Gastroesophageal sphincter (tissue), 4 donors: ENCODE measurements around the gene ASB1. TPM values are rescaled to one million over a fixed set of nuclear protein-coding genes. Genes with fewer than 3 reads are reported as not detected.

ENCODE experiments used
- ATAC-seq: fragments of 150-250 bp; one replicate; pipeline ENCODE4 v1.9.1; 2016; ENCODE audit warnings: mild to moderate bottlenecking, moderate library complexity
- H3K27ac ChIP-seq, 4 donors: fragments of 200-600 bp; sonication (generic) in 3 of 4; 1 replicate in 3 of 4; 2 replicates in 1 of 4; pipeline ENCODE4 v1.5.1; 2016 to 2019
- H3K27me3 ChIP-seq: fragments of 200-600 bp; sonication (generic); one replicate; pipeline ENCODE4 v1.5.1; 2019
- H3K36me3 ChIP-seq, 2 donors: fragments of 200-600 bp; sonication (generic); one replicate each; pipeline ENCODE4 v1.5.1; 2019; ENCODE audit warnings: control low read depth in 1 of 2
- H3K4me1 ChIP-seq, 3 donors: fragments of 200-600 bp; sonication (generic); 1 replicate in 2 of 3; 2 replicates in 1 of 3; pipeline ENCODE4 v1.5.1; 2016 to 2019; ENCODE audit warnings: control low read depth in 2 of 3
- H3K4me3 ChIP-seq, 2 donors: fragments of 200-600 bp; sonication (generic); one replicate each; pipeline ENCODE4 v1.5.1; 2019; ENCODE audit warnings: mild to moderate bottlenecking in 1 of 2, moderate library complexity in 1 of 2
- H3K9me3 ChIP-seq, 3 donors: fragments of 200-600 bp; sonication (generic); one replicate each; pipeline ENCODE4 v1.5.1; 2017 to 2019; ENCODE audit warnings: control low read depth in 2 of 3
- EP300 ChIP-seq: sonication (generic); formaldehyde crosslinking; IDR thresholded peaks from one replicate; pipeline ENCODE4 v1.6.1; 2017; ENCODE audit warnings: antibody characterized with exemption, mild to moderate bottlenecking
- POLR2A ChIP-seq, 2 donors: fragments of 450-650 bp; IDR thresholded peaks; one replicate each; pipeline ENCODE4 v1.6.1; 2017; ENCODE audit warnings: antibody characterized with exemption in 2 of 2, mild to moderate bottlenecking in 2 of 2, moderate library complexity in 1 of 2
- POLR2AphosphoS5 ChIP-seq: sonication (generic); formaldehyde crosslinking; IDR thresholded peaks from one replicate; pipeline ENCODE4 v1.6.1; 2017; ENCODE audit warnings: antibody characterized with exemption
- WGBS, 2 donors: methylation state at CpG; one replicate each; pipeline ENCODE4 v1.1.5; 2018; ENCODE audit warnings: low coverage in 1 of 2; 5-methylcytosine and 5-hydroxymethylcytosine counted together
- total RNA-seq, 4 donors: library from RNA; depleted of rRNA; stranded (reverse); fragments of >200 nt; gene quantifications; one replicate each; pipeline ENCODE4 v1.1.0, GENCODE V29; 2016
- TF ChIP-seq, protein P1 (sequence below), 4 experiments: fragments of 200-600 bp in 2 of 4; fragments of 450-650 bp in 2 of 4; sonication (generic) in 1 of 4; IDR thresholded peaks; one replicate each; pipeline ENCODE4 v1.5.1; 2017 to 2019; ENCODE audit warnings: antibody characterized with exemption in 4 of 4, mild to moderate bottlenecking in 2 of 4, moderate library complexity in 2 of 4

ASB1 gene
- 10 to 100 TPM; 27.9 to 39.3 (median 35.9) TPM for total RNA-seq

DNA sequence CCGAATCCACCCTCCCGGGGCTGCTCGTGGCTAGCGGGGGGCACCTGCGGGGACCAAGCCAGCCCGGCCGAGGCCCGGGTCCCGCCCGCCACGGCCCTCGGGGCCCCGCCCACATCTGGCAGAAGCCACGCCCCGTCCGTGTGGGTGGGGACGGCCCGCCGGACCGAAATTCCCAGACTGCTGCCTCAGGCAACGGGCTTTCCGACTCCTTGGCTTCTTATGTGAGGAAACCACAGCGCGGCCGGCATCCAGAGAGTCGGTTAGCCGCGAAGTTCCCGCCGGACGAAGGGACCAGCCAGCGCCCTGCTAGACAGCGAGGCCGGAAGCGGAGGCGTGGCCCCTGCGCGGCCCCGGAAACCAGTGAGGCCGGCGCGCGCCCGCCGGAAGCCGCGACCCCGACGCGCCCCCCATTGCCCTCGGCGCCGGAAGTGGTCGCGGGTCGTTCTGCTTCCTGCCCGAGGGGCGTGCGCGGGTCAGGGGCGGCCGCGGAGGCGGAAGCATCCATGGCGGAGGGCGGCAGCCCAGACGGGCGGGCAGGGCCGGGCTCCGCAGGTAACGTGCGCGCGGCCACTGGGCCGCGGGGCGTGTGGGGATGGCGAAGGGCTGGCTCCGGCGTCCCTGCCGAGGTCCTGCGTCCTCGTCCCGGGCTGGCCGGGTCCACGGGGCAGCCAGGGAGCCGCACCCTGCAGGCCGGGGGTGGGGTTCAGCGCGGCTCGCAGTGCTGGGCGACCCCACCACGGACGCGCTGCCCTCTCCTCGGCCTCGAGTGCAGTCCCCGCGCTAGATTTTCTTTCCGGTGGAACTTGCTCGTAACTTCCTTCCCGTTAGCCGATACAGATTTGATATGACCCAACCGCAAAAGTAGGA lies at the start of gene ASB1:
ASB1 (plus strand) TSS at position 360 of the 867 bp plus-strand sequence; CDS start at position 504, 144 bp downstream.
- H3K4me1 ChIP-seq, result peaks cover 0 to 38% (median 15%) of the 10 kb centered on the region in 3 donors
- H3K9me3 ChIP-seq, result peaks cover 0 to 11% (median 0%) of the 10 kb centered on the region in 3 donors
- H3K36me3 ChIP-seq, result peaks cover 0 to 10% of the 10 kb centered on the region in 2 donors
- H3K27me3 ChIP-seq, result no peaks in the 10 kb centered on the region
- TF ChIP-seq, protein P1, sequence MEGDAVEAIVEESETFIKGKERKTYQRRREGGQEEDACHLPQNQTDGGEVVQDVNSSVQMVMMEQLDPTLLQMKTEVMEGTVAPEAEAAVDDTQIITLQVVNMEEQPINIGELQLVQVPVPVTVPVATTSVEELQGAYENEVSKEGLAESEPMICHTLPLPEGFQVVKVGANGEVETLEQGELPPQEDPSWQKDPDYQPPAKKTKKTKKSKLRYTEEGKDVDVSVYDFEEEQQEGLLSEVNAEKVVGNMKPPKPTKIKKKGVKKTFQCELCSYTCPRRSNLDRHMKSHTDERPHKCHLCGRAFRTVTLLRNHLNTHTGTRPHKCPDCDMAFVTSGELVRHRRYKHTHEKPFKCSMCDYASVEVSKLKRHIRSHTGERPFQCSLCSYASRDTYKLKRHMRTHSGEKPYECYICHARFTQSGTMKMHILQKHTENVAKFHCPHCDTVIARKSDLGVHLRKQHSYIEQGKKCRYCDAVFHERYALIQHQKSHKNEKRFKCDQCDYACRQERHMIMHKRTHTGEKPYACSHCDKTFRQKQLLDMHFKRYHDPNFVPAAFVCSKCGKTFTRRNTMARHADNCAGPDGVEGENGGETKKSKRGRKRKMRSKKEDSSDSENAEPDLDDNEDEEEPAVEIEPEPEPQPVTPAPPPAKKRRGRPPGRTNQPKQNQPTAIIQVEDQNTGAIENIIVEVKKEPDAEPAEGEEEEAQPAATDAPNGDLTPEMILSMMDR (IDR thresholded peaks at IDR 0.05), result peak in 1 of 4 experiments; percentile 10
- TF ChIP-seq POLR2A (IDR thresholded peaks at IDR 0.05), result peak; percentile 30 to 31
- TF ChIP-seq EP300, result no peak
- TF ChIP-seq POLR2AphosphoS5, result peak; percentile 48
- peak within 1 kb of the TSS; percentile 78 to 90 for H3K4me3 ChIP-seq
- 1% methylated on average over 29 of the region's 104 CpGs; no CpG with 5 or more reads in 1 of the 2 donors for WGBS, 2 donors
- peak; percentile 86 for ATAC-seq
- peak within 1 kb of the TSS; percentile 68 to 94 (median 92) for H3K27ac ChIP-seq

GRCh38 chr2:238378230-238379095 lies 48.3 kb upstream of the ASB1 start:
- no peak for ATAC-seq
- 55 to 79% methylated on average over 4 to 7 of the region's 11 CpGs for WGBS, 2 donors
- H3K27ac ChIP-seq, result no peak overlapping the region

DNA sequence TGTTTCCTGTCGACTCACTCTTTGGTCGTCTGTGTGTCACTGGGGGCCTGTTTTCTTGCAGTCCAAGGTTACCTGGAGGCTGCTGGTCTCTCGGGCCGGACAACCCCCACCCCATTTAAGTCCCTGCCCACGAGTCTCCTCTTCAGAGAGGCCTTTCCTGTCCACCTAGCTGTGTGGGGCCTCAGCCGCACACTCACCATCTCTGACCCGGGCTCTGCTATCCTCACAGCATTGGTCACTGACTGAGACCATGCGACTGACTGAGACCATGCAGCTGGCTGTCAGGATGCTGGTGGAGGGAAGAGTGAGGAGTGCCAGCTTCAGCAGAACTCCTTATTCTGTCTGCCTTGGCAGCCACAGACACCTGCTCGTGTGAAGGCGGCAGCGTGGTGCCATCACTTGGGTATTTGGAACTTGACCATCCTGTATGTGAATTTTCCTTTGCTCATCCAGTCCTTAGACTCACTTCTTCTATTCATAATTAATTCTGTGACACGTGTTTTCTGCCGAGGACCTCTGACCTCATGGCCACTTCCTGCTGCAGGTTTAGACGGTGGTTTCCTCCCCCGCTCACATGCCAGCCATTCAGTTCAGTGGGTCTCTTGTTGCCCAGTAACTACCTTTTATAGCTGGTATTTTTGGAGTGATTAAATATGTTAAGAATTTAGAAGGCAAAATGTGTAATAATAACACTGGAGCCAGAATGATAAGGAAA lies 47.5 kb upstream of the ASB1 start:
- Histone ChIP-seq H3K4me3 (no peak overlapping the region), H3K27me3 (no peaks in the 10 kb centered on the region), H3K36me3 (peaks cover 0 to 26% of the 10 kb centered on the region in 2 donors), H3K27ac (no peak overlapping the region), H3K4me1 (peaks cover 0 to 22% (median 0%) of the 10 kb centered on the region in 3 donors), H3K9me3 (no peaks in the 10 kb centered on the region)
- TF ChIP-seq POLR2A (IDR thresholded peaks at IDR 0.05), result peak in 1 of 2 donors; percentile 9
- no peak for TF ChIP-seq EP300
- ATAC-seq, result no peak
- 79% methylated on average over 7 to 10 of the region's 15 CpGs for WGBS, 2 donors

More at GRCh38 chr2:238378230-238379095, 48.3 kb upstream of the ASB1 start:
- H3K27me3 ChIP-seq, result no peaks in the 10 kb centered on the region
- no peaks in the 10 kb centered on the region for H3K9me3 ChIP-seq
- peaks cover 0 to 22% (median 0%) of the 10 kb centered on the region in 3 donors for H3K4me1 ChIP-seq
- H3K36me3 ChIP-seq, result peaks cover 0 to 24% of the 10 kb centered on the region in 2 donors
- no peak for TF ChIP-seq POLR2A (IDR thresholded peaks at IDR 0.05)
- TF ChIP-seq, protein P1 (IDR thresholded peaks at IDR 0.05), result no peak
- no peak overlapping the region for H3K4me3 ChIP-seq

DNA sequence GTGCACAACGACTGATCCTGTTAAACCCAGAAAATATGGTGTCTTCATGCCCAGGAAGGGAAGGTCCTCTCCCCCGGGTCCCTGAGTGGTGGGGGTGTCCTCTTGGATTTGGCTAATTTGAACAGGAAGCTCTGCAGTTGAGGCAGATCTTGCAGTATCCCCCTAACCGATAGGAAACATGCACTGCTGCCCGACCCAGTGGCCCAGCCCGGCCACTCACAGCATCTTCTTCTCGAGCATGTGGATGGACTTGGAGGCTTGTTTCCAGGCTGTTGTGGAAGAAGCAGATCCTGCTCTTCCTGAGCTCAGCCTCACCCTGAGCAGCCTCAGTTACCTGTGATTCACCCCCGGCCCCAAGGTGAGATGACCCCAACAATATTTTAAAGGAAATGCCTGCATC lies 46.4 kb upstream of the ASB1 start:
- 91% methylated on average over 4 of the region's 7 CpGs; no CpG with 5 or more reads in 1 of the 2 donors for WGBS, 2 donors
- TF ChIP-seq EP300 (no peak), POLR2A (IDR thresholded peaks at IDR 0.05) (no peak), POLR2AphosphoS5 (no peak)
- TF ChIP-seq, protein P1 (IDR thresholded peaks at IDR 0.05), result no peak
- H3K4me1 ChIP-seq, result peaks cover 0 to 22% (median 0%) of the 10 kb centered on the region in 3 donors
- no peak for ATAC-seq
- H3K36me3 ChIP-seq, result peaks cover 0 to 26% of the 10 kb centered on the region in 2 donors
- no peak overlapping the region for H3K27ac ChIP-seq
- H3K9me3 ChIP-seq, result no peaks in the 10 kb centered on the region
- H3K4me3 ChIP-seq, result no peak overlapping the region
- no peaks in the 10 kb centered on the region for H3K27me3 ChIP-seq
